ENCODE results near the gene SYNRG. TPM values are rescaled to one million over a fixed set of nuclear protein-coding genes. Genes with fewer than 3 reads are reported as not detected.

SYNRG gene
- total and polyA plus RNA-seq, 12 donors = 2.9 to 57.6 (median 40.4) TPM

DNA sequence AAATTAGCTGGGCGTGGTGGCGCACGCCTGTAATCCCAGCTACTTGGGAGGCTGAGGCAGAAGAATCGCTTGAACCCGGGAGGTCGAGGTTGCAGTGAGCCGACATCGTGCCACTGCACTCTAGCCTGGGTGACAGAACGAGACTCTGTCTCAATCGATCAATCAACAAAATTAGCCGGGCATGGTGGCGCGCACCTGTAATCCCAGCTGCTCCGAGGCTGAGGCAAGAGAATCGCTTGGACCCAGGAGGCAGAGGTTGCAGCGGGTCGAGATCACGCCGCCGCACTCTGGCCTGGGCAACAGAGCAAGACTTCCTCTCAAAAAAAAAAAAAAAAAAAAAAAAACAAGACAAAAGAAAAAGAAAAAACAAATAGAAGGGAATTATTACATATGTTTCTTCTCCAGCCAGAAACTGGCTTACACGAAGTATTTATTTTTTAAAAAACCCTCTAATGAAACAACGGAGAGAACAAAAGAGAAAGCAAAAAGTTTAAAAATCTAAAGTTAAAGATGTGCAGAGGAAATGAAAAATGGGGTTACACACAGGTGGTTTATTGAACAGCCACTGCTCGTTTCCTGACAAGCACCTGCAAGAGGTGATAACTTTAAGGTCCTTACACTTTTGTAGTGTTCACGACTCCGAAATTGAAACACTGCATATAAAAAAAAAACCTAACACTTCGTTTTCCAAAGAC, 1.4 kb downstream of the SYNRG start:
- TF ChIP-seq, protein P1, sequence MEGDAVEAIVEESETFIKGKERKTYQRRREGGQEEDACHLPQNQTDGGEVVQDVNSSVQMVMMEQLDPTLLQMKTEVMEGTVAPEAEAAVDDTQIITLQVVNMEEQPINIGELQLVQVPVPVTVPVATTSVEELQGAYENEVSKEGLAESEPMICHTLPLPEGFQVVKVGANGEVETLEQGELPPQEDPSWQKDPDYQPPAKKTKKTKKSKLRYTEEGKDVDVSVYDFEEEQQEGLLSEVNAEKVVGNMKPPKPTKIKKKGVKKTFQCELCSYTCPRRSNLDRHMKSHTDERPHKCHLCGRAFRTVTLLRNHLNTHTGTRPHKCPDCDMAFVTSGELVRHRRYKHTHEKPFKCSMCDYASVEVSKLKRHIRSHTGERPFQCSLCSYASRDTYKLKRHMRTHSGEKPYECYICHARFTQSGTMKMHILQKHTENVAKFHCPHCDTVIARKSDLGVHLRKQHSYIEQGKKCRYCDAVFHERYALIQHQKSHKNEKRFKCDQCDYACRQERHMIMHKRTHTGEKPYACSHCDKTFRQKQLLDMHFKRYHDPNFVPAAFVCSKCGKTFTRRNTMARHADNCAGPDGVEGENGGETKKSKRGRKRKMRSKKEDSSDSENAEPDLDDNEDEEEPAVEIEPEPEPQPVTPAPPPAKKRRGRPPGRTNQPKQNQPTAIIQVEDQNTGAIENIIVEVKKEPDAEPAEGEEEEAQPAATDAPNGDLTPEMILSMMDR (IDR thresholded peaks at IDR 0.05) = no peak
- no peak for DNase-seq
- 77 to 78% methylated on average over 26 of the region's 26 CpGs for WGBS, 2 donors
- no peaks in the 10 kb centered on the region for H3K27me3 ChIP-seq
- no peak for ATAC-seq
- H3K4me3 ChIP-seq = peak overlapping the region in 9 of 10 donors; percentile 89 to 99 (median 95)
- peaks cover 0 to 22% (median 3%) of the 10 kb centered on the region in 9 donors for H3K36me3 ChIP-seq
- peaks cover 0 to 6% (median 0%) of the 10 kb centered on the region in 11 donors for H3K9me3 ChIP-seq
- peaks cover 0 to 60% (median 40%) of the 10 kb centered on the region in 9 donors for H3K4me1 ChIP-seq
- H3K27ac ChIP-seq = peak overlapping the region in 5 of 10 donors; percentile 90 to 98 (median 94)
- intact Hi-C loops (cut with DNase I) = no loop called here

DNA sequence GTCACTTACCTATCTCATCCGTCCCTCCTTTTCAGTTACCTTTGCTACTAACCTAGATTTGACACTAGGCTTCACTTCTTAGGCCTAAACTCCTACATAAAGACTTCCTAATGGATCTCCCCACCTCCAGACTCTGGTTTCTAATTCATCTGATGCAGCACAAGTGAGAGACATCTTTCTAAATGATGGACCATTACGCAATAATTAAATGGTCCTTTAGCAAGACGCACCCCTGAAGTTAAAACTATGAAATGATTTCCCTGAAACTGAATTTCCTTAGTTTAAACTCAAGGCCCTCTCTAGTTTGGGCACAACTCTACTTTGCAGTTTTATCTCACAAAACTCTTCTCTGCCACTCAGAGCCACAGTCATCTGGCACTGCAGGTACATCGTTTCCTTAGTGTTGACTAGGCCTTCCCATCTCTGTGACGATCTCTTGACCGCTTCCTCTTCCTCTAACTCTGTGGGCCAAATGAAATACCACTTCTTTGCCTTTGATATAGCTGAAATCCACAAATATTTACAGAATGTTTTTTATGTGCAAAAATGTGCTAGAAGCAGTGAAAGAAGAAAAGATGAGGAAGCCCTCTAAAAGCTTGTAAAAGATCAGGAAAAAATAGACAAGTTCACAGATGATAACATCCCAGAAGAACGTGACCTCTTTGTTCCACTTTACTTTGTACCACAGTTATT, 3.3 kb downstream of the SYNRG start:
- Histone ChIP-seq H3K4me3 (peak overlapping the region in 1 of 10 donors; percentile 11), H3K9me3 (peaks cover 0 to 6% (median 0%) of the 10 kb centered on the region in 11 donors), H3K27ac (peak overlapping the region in 1 of 10 donors; percentile 98), H3K4me1 (peaks cover 0 to 60% (median 40%) of the 10 kb centered on the region in 9 donors), H3K27me3 (no peaks in the 10 kb centered on the region), H3K36me3 (peaks cover 0 to 9% (median 0%) of the 10 kb centered on the region in 9 donors)
- intact Hi-C loops (cut with DNase I) = no loop called here
- WGBS, 2 donors = 73 to 80% methylated on average over 7 of the region's 7 CpGs
- ATAC-seq = no peak
- TF ChIP-seq, protein P1 (IDR thresholded peaks at IDR 0.05) = no peak
- no peak for DNase-seq

DNA sequence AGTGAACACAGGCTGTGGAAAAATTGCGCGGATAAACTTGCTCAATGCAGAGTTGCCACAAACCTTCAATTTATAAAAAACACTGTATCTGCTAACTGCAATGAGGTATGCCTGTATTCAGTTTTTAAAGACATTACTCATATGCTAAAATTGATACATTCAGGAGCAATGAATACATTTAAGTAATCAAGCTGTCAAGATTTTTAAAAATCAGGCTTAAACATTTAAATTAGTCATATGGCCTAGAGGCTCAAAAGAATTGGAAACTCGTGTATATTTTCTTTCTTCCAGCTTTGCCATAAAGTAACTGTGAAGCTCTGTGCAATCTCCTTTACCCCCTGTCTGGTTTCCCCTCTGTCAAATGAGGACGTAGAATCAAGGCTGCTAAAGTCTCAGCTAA, 4.1 kb downstream of the SYNRG start:
- ATAC-seq (no peak), DNase-seq (no peak)
- H3K36me3 ChIP-seq = peaks cover 0 to 17% (median 0%) of the 10 kb centered on the region in 9 donors
- peak overlapping the region in 1 of 10 donors; percentile 8 for H3K27ac ChIP-seq
- H3K27me3 ChIP-seq = no peaks in the 10 kb centered on the region
- intact Hi-C loops (cut with DNase I) = no loop called here
- peaks cover 0 to 57% (median 40%) of the 10 kb centered on the region in 9 donors for H3K4me1 ChIP-seq
- peaks cover 0 to 6% (median 0%) of the 10 kb centered on the region in 11 donors for H3K9me3 ChIP-seq
- TF ChIP-seq, protein P1 (IDR thresholded peaks at IDR 0.05) = no peak
- WGBS, 2 donors = 78% methylated on average over 4 of the region's 4 CpGs
- H3K4me3 ChIP-seq = no peak overlapping the region

DNA sequence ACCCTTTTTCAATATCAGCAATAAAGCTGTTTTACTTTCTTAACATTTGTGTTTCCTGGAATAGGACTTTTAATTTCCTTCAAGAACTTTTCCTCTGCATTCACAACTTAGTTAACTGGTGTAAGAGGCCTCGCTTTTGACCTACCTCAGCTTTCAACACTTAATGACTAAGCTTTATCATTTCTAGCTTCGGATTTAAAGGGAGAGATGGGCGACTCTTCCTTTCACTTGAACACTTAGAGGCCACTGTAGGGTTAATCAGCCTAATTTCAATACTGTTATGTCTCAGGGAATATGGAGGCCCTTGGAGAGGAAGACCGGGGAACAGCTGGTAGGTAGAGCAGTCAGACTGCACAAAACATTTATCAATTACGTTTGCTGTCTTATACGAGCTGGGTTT, 4.7 kb downstream of the SYNRG start:
- WGBS, 2 donors = 84% methylated on average over 6 of the region's 6 CpGs
- Histone ChIP-seq H3K9me3 (peaks cover 0 to 6% (median 0%) of the 10 kb centered on the region in 11 donors), H3K36me3 (peaks cover 0 to 22% (median under 1%) of the 10 kb centered on the region in 9 donors), H3K27ac (peak overlapping the region in 1 of 10 donors; percentile 8), H3K4me3 (no peak overlapping the region), H3K4me1 (peaks cover 0 to 52% (median 35%) of the 10 kb centered on the region in 9 donors), H3K27me3 (no peaks in the 10 kb centered on the region)
- intact Hi-C loops (cut with DNase I) = no loop called here
- no peak for DNase-seq
- ATAC-seq = no peak
- TF ChIP-seq, protein P1 (IDR thresholded peaks at IDR 0.05) = no peak
